IPS-18c (cell line): Measurements from ENCODE around the gene NFKBIE.
A peak's percentile ranks its signal among the peaks of the same experiment; 100 is the strongest.
"Not testable (repeated sequence)": the region's sequence is repeated elsewhere in the genome, so short reads cannot be mapped to it uniquely, and the experiment has no call there.

Experiments
- H3K4me3 ChIP-seq: 2 replicates; pipeline ENCODE4 v1.7.0; 2013; ENCODE audit warnings: low read depth, mild to moderate bottlenecking, low read length, moderate library complexity; ENCODE audit not compliant: insufficient read depth
- H3K9me3 ChIP-seq: one replicate; pipeline ENCODE4 v1.6.1; 2013; ENCODE audit warnings: mild to moderate bottlenecking, low read length, moderate library complexity; ENCODE audit not compliant: control insufficient read depth, insufficient read depth

Gene NFKBIE

GRCh38 chr6:44265007-44265721 is at the start of gene NFKBIE:
Gene NFKBIE, minus strand, starts transcription at chr6:44265551. Its CDS starts 205 bp downstream, at chr6:44265346.
- Histone ChIP-seq H3K4me3 (peak within 1 kb of the TSS; percentile 90), H3K9me3 (no peaks in the 10 kb centered on the region)

- H3K4me3 ChIP-seq: not testable (repeated sequence)
Observed at GRCh38 chr6:44314657-44315056, 49.3 kb upstream of the NFKBIE start.

GRCh38 chr6:44312901-44313788 is 47.8 kb upstream of the NFKBIE start, which contains the start of gene AARS2:
Gene AARS2, minus strand, starts transcription at chr6:44313347. Its CDS starts 24 bp downstream, at chr6:44313323.
- Histone ChIP-seq H3K9me3 (no peaks in the 10 kb centered on the region), H3K4me3 (peak within 1 kb of the TSS; percentile 82)

More at GRCh38 chr6:44314657-44315056, 49.3 kb upstream of the NFKBIE start:
- H3K9me3 ChIP-seq: not testable (repeated sequence)

- H3K9me3 ChIP-seq: no peaks in the 10 kb centered on the region
- peak overlapping the region; percentile 82; the same call in 1 of the 2 replicates for H3K4me3 ChIP-seq
Observed at GRCh38 chr6:44311767-44312166, 46.4 kb upstream of the NFKBIE start.

GRCh38 chr6:44311304-44311703 is 46.0 kb upstream of the NFKBIE start:
- no peaks in the 10 kb centered on the region for H3K9me3 ChIP-seq

GRCh38 chr6:44310241-44310640 is 44.9 kb upstream of the NFKBIE start:
- no peaks in the 10 kb centered on the region for H3K9me3 ChIP-seq
- no peak overlapping the region for H3K4me3 ChIP-seq

More at GRCh38 chr6:44311304-44311703, 46.0 kb upstream of the NFKBIE start:
- no peak overlapping the region for H3K4me3 ChIP-seq

GRCh38 chr6:44309631-44310030 is 44.3 kb upstream of the NFKBIE start:
- H3K9me3 ChIP-seq: no peaks in the 10 kb centered on the region
- no peak overlapping the region for H3K4me3 ChIP-seq

- no peaks in the 10 kb centered on the region for H3K9me3 ChIP-seq
- H3K4me3 ChIP-seq: no peak overlapping the region
Observed at GRCh38 chr6:44309092-44309491, 43.7 kb upstream of the NFKBIE start.

GRCh38 chr6:44307217-44307616 is 41.9 kb upstream of the NFKBIE start:
- H3K4me3 ChIP-seq: no peak overlapping the region
- no peaks in the 10 kb centered on the region for H3K9me3 ChIP-seq

- H3K4me3 ChIP-seq: no peak overlapping the region
- H3K9me3 ChIP-seq: no peaks in the 10 kb centered on the region
Observed at GRCh38 chr6:44306710-44307109, 41.4 kb upstream of the NFKBIE start.

- H3K9me3 ChIP-seq: no peaks in the 10 kb centered on the region
- no peak overlapping the region for H3K4me3 ChIP-seq
Observed at GRCh38 chr6:44305200-44305725, 39.9 kb upstream of the NFKBIE start.

GRCh38 chr6:44304282-44305199 is 39.2 kb upstream of the NFKBIE start:
- Histone ChIP-seq H3K4me3 (no peak overlapping the region), H3K9me3 (no peaks in the 10 kb centered on the region)

- Histone ChIP-seq H3K4me3 (no peak overlapping the region), H3K9me3 (no peaks in the 10 kb centered on the region)
Observed at GRCh38 chr6:44303842-44304241, 38.5 kb upstream of the NFKBIE start.

GRCh38 chr6:44302856-44303255 is 37.5 kb upstream of the NFKBIE start:
- H3K4me3 ChIP-seq: no peak overlapping the region

GRCh38 chr6:44301782-44302564 is 36.6 kb upstream of the NFKBIE start:
- H3K9me3 ChIP-seq: no peaks in the 10 kb centered on the region

More at GRCh38 chr6:44302856-44303255, 37.5 kb upstream of the NFKBIE start:
- H3K9me3 ChIP-seq: no peaks in the 10 kb centered on the region

GRCh38 chr6:44301106-44301505 is 35.8 kb upstream of the NFKBIE start:
- no peak overlapping the region for H3K4me3 ChIP-seq
- no peaks in the 10 kb centered on the region for H3K9me3 ChIP-seq

More at GRCh38 chr6:44301782-44302564, 36.6 kb upstream of the NFKBIE start:
- H3K4me3 ChIP-seq: no peak overlapping the region
